Measurements from ENCODE around the gene CCNE1.

Gene CCNE1

DNA sequence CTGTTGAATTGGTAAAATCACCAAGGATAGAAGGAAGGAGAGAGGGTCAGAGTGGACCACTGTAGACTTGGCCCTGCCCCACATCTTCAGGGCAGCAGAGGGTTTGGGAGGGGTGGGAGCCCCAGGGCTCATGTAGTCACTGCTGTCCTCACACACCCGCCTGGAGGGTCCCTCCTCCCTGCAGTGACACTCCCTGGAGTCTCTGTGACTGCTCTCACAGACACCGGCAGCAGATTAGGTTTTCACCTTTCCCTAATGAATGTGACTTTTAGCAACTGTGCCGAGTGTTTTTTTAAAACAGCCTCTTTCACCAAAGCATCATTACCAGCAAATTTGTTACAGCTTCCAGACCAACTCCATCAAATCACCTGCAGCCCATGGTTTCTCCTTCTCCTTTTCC, 45.7 kb upstream of the CCNE1 start:
- Histone ChIP-seq H3K27ac (ENCODE audit: low read length) (no peak overlapping the region), H3K4me3 (ENCODE audit: low read depth in 1 of 2, low read length in 2 of 2) (no peak overlapping the region), H3K9ac (ENCODE audit: low read depth, low read length) (no peak overlapping the region), H2AFZ (ENCODE audit: low read depth, low read length) (no peak overlapping the region), H3K9me3 (ENCODE audit: insufficient read depth, low read length, severe bottlenecking) (no peaks in the 10 kb centered on the region), H3K27me3 (ENCODE audit: insufficient read depth, low read length, poor library complexity) (no peaks in the 10 kb centered on the region), H3K36me3 (ENCODE audit: insufficient read depth, low read length) (no peaks in the 10 kb centered on the region), H3K4me2 (ENCODE audit: insufficient read depth, low read length) (no peak overlapping the region), H3K79me2 (ENCODE audit: insufficient read depth, low read length) (no peaks in the 10 kb centered on the region), H4K20me1 (ENCODE audit: insufficient read depth, low read length) (0 out of 2 replicates have a peak, but pooled peaks cover 3% of the 10 kb centered on the region), H3K4me1 (ENCODE audit: insufficient read depth, low read length) (no peaks in the 10 kb centered on the region)
- DNase-seq (no peak), ATAC-seq (ENCODE audit: insufficient read depth, low read depth) (no peak)
- no peak for TF ChIP-seq EZH2 (IDR thresholded peaks at IDR 0.05; ENCODE audit: borderline replicate concordance, low read depth, low read length, severe bottlenecking)
- TF ChIP-seq, protein P1, sequence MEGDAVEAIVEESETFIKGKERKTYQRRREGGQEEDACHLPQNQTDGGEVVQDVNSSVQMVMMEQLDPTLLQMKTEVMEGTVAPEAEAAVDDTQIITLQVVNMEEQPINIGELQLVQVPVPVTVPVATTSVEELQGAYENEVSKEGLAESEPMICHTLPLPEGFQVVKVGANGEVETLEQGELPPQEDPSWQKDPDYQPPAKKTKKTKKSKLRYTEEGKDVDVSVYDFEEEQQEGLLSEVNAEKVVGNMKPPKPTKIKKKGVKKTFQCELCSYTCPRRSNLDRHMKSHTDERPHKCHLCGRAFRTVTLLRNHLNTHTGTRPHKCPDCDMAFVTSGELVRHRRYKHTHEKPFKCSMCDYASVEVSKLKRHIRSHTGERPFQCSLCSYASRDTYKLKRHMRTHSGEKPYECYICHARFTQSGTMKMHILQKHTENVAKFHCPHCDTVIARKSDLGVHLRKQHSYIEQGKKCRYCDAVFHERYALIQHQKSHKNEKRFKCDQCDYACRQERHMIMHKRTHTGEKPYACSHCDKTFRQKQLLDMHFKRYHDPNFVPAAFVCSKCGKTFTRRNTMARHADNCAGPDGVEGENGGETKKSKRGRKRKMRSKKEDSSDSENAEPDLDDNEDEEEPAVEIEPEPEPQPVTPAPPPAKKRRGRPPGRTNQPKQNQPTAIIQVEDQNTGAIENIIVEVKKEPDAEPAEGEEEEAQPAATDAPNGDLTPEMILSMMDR (IDR thresholded peaks at IDR 0.05; ENCODE audit: borderline replicate concordance, extremely low read depth, low read length, poor library complexity, severe bottlenecking): no peak

DNA sequence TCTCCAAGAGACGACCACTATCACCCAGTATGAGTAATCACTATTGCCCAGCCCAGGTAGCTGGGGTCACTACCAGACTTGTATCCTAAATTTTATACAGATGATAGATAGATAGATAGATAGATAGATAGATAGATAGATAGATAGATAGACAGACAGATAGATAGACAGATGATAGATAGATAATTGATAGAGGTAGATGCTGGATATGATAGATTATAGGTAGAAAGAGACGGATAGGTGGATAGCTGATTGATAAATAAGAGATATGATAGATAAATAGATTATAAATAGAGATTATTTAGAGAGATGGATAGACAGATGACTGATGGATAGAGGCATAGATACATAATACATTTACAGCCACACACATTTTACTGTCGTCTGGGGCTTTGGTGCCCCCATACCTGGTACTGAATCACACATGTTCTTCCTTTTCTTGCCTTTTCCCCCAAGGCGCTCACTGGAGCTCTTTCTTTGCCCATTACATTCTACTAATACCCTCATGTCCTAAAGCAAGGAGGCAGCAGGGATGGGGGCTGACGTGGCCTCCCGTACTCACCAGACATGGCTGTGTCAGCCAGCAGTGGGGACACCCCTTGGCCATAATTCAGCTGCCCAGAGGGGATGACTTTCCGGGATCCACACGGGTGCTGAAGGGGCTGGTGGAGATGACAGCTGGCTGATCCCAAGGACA, 44.6 kb upstream of the CCNE1 start:
- Histone ChIP-seq H3K4me2 (ENCODE audit: insufficient read depth, low read length) (no peak overlapping the region), H4K20me1 (ENCODE audit: insufficient read depth, low read length) (0 out of 2 replicates have a peak, but pooled peaks cover 3% of the 10 kb centered on the region), H3K4me3 (ENCODE audit: low read depth in 1 of 2, low read length in 2 of 2) (no peak overlapping the region), H3K9ac (ENCODE audit: low read depth, low read length) (no peak overlapping the region), H3K4me1 (ENCODE audit: insufficient read depth, low read length) (no peaks in the 10 kb centered on the region), H3K27me3 (ENCODE audit: insufficient read depth, low read length, poor library complexity) (no peaks in the 10 kb centered on the region), H3K27ac (ENCODE audit: low read length) (no peak overlapping the region), H3K36me3 (ENCODE audit: insufficient read depth, low read length) (no peaks in the 10 kb centered on the region), H3K79me2 (ENCODE audit: insufficient read depth, low read length) (no peaks in the 10 kb centered on the region), H3K9me3 (ENCODE audit: insufficient read depth, low read length, severe bottlenecking) (no peaks in the 10 kb centered on the region), H2AFZ (ENCODE audit: low read depth, low read length) (no peak overlapping the region)
- TF ChIP-seq, protein P1 (IDR thresholded peaks at IDR 0.05; ENCODE audit: borderline replicate concordance, extremely low read depth, low read length, poor library complexity, severe bottlenecking): no peak
- no peak for TF ChIP-seq EZH2 (IDR thresholded peaks at IDR 0.05; ENCODE audit: borderline replicate concordance, low read depth, low read length, severe bottlenecking)
- DNase-seq (no peak), ATAC-seq (ENCODE audit: insufficient read depth, low read depth) (no peak)

DNA sequence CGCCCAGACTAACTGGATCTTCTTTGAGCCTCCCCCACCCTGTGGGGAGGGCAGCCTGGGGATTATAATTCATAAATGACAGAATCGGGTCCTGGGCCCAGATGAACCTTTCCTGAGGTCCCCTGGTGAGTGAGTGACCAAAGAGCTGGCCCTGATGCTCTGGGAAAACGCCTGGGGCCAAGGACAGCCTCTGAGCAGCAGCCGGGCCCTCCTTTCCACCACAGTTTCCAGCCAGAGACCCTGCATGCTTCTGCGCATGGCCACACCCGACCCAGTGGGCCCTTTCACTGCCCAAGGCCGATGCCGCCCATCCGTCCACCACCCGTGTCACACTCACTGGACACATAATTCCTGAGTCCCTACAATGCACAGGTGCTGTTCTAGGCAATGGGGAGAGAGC, 43.6 kb upstream of the CCNE1 start:
- ATAC-seq (ENCODE audit: insufficient read depth, low read depth) (no peak), DNase-seq (no peak)
- no peaks in the 10 kb centered on the region for H3K4me1 ChIP-seq (ENCODE audit: insufficient read depth, low read length)
- no peaks in the 10 kb centered on the region for H3K9me3 ChIP-seq (ENCODE audit: insufficient read depth, low read length, severe bottlenecking)
- no peak overlapping the region for H3K9ac ChIP-seq (ENCODE audit: low read depth, low read length)
- H3K36me3 ChIP-seq (ENCODE audit: insufficient read depth, low read length): no peaks in the 10 kb centered on the region
- no peak overlapping the region for H3K27ac ChIP-seq (ENCODE audit: low read length)
- H3K27me3 ChIP-seq (ENCODE audit: insufficient read depth, low read length, poor library complexity): no peaks in the 10 kb centered on the region
- no peak overlapping the region for H3K4me3 ChIP-seq (ENCODE audit: low read depth in 1 of 2, low read length in 2 of 2)
- H3K79me2 ChIP-seq (ENCODE audit: insufficient read depth, low read length): no peaks in the 10 kb centered on the region
- TF ChIP-seq, protein P1 (IDR thresholded peaks at IDR 0.05; ENCODE audit: borderline replicate concordance, extremely low read depth, low read length, poor library complexity, severe bottlenecking): no peak
- no peak for TF ChIP-seq EZH2 (IDR thresholded peaks at IDR 0.05; ENCODE audit: borderline replicate concordance, low read depth, low read length, severe bottlenecking)
- H3K4me2 ChIP-seq (ENCODE audit: insufficient read depth, low read length): no peak overlapping the region
- 0 out of 2 replicates have a peak, but pooled peaks cover 3% of the 10 kb centered on the region for H4K20me1 ChIP-seq (ENCODE audit: insufficient read depth, low read length)
- H2AFZ ChIP-seq (ENCODE audit: low read depth, low read length): no peak overlapping the region

All from DND-41 (cell line).